GM21619 (cell line): ENCODE measurements around the gene PIK3CB.
A peak's percentile ranks its signal among the peaks of the same experiment; 100 is the strongest.

Experiments
- ATAC-seq: cut with Tn5 transposase; IDR thresholded peaks from one replicate; pipeline ENCODE4 v1.9.1; 2021; ENCODE audit not compliant: unreplicated experiment

Gene PIK3CB

DNA sequence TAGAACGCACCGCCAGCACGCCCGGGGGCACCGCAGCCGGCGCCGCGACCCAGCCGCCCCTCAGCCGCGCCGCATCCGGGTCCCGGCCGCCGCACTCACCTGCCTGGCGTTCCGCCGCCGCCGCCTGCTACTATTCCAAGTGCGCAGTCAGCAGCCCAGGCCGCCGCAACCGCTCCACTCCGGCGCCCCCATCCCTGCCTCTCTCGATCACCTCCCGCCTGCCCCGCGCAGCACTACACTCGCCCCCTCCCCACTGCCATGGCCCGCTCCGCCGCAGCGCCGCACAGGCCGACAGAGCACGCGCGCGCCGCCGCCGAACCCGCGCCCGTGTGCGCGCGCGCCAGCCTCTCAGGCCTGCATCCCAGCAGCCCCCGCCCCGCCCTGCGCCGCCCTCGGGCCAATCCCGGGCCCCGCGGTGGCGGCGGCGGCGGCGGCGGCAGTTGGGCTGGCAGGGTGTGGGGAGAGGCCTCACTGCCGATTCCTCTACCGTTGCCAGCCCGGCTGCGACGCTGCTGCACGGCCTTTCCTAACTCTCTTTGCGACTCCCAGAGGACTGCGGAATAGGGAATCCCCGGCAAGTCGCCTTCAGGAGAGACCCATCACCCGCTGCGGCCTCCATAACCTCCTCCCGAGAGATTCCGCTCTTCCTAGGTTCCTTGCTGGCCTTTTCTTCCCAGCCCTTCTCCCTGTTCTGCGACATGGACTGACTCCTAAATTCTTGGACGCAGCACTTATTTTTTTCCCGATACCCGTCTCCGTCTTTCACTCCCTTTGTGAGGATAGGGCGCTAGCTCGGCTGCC is at the start of gene PIK3CB:
Gene PIK3CB (minus strand): TSS at position 333 of the 801 bp plus-strand sequence. CDS start 75,585 bp downstream, outside the sequence.
- ATAC-seq, result peak; percentile 83

GRCh38 chr3:138881233-138881632 is 46.5 kb upstream of the PIK3CB start:
- no peak for ATAC-seq

DNA sequence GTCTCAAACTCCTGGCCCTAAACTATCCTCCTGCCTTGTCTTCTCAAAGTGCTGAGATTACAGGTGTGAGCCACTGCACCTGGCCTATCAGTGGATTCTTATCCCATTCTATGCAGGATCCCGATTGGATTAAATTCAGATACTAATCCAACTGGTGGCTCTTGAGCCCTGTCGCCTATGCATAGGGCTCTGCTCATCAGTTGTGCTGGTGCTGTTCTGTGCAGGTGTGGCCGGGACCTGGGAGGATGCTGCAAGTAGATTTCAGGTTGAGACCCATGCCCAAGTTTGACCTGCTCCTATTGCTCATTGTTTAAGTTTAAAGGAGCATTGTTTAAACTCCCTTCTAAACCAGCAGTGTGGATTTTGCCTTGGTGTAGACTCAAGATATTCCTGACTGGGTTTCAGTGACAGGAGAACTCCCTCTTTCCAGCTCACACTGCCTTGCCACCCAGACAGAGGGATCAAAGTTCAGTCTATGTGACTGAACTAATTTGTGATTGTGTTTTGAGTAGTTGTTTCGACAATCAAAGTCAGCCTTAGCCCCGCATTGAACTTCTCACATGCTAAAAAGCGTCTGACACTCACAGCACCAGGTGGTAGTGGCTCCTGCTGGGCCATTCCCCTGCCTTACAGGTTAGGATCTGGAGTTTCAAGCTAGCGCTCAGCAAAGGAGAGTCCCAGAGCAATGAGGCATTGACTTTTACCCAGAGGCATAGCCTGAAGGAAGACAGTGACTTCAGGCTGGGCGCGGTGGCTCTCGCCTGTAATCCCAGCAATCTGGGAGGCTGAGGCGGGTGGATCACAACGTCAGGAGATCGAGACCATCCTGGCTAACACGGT is 45.0 kb upstream of the PIK3CB start:
- no peak for ATAC-seq

DNA sequence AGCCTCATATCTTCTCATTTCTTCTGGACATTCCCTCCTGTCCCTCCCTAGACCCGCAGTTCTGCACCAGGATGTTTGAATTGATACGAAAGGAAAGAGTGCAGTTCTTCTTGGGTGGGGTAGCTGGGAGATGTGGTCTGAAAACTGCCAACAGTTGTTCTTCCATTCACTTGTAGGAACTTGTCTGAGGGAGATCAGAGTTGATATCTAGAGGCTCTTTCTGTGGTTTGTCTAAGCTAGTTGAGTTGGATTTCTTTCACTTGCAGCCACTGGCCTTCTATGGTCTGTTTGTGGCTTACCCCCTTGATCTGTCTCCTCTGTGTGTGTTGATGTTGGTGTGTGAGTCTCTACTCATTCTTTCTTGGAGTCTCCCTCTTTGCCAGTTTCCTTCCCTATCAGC is 42.5 kb upstream of the PIK3CB start:
- no peak for ATAC-seq

- no peak for ATAC-seq
Measured at GRCh38 chr3:138875754-138876664, 41.3 kb upstream of the PIK3CB start.

- ATAC-seq, result no peak
Measured at GRCh38 chr3:138875096-138875753, 40.5 kb upstream of the PIK3CB start.

DNA sequence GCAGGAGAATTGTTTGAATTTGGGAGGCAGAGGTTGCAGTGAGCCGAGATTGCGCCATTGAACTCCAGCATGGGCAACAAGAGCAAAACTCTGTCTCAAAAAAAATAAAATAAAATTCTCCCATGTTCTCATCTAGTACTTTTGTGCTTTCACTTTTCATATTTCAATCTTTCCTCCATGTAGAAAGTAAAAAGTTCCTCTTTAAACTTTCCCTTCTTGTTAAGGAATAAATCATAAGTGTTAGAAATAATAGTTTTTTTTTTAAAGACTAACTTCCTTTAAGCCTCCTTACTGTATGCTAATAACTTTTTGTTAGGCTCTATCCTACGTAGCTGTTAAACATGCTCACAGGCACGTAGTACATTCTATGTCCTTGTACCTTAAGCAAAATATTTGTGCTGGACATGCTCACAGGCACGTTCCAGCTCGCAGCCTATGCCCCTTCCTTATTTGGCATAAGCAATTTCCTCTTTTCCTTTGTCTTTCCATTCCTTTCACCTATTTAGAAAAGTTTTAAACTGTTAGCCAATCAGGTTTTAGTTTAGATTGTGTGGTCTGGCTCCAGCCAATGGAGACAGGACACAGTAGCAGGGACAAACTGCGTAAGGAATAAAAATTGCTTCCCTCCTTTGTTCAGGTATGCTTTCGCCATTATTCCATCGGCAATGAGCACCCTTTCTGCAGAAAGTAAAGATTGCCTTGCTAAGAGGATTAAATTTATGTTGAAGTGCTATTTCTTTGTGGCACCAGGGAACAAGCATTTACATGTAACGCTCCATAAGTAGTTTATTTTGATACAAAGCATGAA is 38.9 kb upstream of the PIK3CB start:
- no peak for ATAC-seq

DNA sequence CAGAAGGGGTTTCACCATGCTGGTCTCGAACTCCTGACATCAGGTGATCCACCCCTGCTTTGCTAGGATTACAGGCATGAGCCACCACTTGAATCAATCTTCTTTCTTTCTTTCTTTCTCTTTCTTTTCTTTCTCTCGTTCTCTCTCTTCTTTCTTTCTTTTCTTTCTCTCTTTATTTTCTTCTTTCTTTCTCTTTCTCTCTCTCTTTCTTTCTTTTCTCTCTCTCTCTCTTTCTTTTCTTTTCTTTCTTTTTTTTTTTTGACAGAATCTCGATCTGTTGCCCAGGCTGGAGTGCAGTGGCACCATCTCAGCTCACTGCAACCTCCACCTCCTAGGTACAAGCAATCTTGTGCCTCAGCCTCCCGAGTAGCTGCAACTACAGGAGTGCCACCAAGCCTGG is 37.9 kb upstream of the PIK3CB start:
- ATAC-seq, result no peak

- ATAC-seq, result no peak
Measured at GRCh38 chr3:138867996-138868395, 33.3 kb upstream of the PIK3CB start.

- no peak for ATAC-seq
Measured at GRCh38 chr3:138863776-138864113, 29.0 kb upstream of the PIK3CB start.

GRCh38 chr3:138862924-138863775 is 28.4 kb upstream of the PIK3CB start:
- no peak for ATAC-seq

DNA sequence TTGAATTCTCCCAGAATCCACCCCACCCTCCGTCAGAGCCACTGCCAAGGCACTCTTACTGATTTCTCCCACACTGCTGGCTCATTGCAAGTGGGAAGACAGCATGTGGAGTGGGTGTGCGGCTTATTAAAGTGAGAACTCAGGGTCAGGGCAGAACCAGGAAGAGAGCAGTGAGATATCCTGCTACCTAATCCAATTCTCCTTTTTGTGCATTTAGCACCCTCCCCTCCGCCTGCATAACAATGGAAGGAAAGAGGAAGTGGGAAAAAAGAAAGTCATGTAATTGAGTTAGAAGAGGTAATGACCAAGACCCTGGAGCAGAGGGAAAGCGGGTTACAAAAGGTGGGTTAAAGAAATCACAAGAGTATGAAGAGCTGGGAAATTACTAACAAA is 27.8 kb upstream of the PIK3CB start:
- no peak for ATAC-seq

GRCh38 chr3:138861798-138862197 is 27.1 kb upstream of the PIK3CB start:
- ATAC-seq, result no peak

DNA sequence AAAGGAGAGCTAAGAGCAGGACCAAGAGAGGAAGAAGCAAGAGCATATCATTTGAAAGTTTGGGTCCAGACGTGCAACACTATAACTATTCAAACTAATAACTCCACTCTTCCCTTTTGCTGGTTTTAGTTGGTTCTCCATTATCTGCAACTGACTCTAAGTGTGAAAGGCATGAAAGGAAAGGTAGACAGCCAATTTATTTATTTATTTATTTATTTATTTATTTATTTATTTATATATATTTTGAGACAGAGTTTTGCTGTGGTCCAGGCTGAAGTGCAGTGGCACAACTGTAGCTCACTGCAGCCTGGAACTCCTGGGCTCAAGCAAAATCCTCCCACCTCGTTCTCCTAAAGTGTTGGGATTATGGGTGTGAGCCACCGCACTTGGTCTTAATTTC is 22.1 kb upstream of the PIK3CB start:
- ATAC-seq, result no peak

DNA sequence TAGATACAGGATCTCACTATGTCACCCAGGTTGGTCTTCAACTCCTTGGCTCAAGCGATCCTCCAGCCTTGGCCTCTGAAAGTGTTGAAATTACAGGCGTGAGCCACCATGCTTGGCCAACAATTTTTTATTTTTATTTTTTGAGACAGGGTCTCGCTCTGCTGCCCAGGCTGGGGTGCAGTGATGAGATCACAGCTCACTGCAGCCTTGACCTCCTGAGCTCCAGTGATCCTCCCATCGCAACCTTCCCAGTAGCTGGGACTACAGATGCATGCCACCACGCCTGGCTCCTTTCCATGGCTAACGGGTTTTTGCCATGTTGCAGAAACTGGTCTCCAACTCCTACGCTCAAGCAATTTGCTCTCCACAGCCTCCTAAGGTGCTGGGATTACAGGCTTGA is 20.2 kb upstream of the PIK3CB start:
- no peak for ATAC-seq

- no peak for ATAC-seq
Measured at GRCh38 chr3:138854204-138854603, 19.5 kb upstream of the PIK3CB start.

DNA sequence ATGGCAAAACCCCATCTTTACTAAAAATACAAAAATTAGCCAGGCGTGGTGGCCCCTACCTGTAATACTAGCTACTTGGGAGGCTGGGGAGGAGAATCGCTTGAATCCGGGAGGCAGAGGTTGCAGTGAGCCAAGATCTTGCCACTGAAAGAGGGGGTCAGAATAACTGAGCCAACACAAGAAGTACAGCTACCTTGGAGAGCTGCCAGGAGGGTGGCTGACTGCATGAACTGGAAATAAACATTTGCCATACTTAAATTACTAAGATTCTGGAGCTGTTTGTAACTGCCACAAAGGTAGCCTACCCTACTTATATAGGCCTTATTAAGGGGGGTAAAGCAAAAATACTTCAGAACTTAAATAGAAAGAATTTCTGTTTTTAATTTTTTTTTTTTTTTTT is 15.4 kb upstream of the PIK3CB start:
- no peak for ATAC-seq

DNA sequence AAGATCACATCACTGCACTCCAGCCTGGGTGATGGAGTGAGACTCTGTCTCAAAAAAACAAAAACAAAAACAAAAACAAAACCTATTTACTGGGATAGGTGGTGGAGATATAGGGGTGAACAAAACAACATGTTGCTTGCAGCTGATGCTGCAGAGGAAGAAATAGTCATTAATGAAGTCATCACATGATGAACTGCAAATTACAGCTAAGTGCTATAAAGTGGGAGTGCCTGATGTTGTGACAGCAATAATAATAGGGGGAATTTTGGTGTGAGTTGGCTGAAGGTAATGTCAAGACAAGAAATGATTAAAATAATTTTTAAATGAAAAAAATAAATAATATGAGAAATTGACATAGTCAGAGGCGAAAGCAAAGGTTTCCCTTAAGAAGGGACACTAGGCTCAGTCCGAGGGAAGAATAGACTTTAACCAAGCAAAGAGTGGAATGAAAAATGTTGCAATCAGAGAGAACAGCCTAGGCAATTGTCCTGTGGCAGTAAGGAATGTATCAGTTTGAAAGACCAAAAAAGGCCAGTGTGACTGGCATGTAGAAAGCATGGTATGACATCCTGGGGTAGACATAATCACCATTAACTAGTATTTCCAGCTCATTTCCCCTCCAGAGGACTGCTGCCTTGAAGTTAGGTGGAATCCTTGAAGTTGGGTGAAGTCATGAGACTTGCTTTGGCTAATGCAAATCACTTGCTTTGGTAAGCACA is 14.7 kb upstream of the PIK3CB start:
- ATAC-seq, result no peak
